ENCODE measurements around the gene TANGO6. TPM values are rescaled to one million over a fixed set of nuclear protein-coding genes. Genes with fewer than 3 reads are reported as not detected.

The TANGO6 gene
- polyA plus RNA-seq, 3 donors: 5.5 to 6.8 (median 5.7) TPM

GRCh38 chr16:68900009-68900408, 56.7 kb downstream of the TANGO6 start:
- DNase-seq (ENCODE audit: extremely low read depth in 1 of 11, low read depth in 9 of 11, low spot score in 4 of 11): no peak

- peak; percentile 38 to 76 (median 61) for DNase-seq (ENCODE audit: extremely low read depth in 1 of 11, low read depth in 9 of 11, low spot score in 4 of 11)
Measured at GRCh38 chr16:68902003-68902968, 59.0 kb downstream of the TANGO6 start.

- DNase-seq (ENCODE audit: extremely low read depth in 1 of 11, low read depth in 9 of 11, low spot score in 4 of 11): no peak
Measured at GRCh38 chr16:68902969-68903345, 59.6 kb downstream of the TANGO6 start.

DNA sequence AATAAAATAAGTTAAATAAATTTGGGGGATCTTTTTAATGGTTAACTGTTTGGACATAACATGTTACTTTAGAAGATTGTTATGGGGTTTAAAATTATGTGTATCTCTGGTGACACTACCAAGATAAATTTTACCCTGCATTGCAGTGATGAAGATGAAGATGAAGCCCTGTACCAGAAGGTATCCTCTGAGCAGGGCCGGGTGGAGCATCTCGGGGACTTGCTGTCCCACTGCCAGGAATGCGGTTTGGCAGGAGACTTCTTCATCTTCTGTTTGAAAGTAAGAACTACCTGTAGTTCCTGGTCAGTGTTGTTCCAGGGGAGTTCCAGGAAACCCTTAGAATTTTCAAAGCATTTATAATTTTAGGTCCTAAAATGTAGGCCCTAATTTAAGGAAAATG, 64.0 kb downstream of the TANGO6 start:
- DNase-seq (ENCODE audit: extremely low read depth in 1 of 11, low read depth in 9 of 11, low spot score in 4 of 11): no peak

GRCh38 chr16:68907781-68908181, 64.5 kb downstream of the TANGO6 start:
- DNase-seq (ENCODE audit: extremely low read depth in 1 of 11, low read depth in 9 of 11, low spot score in 4 of 11): no peak

- no peak for DNase-seq (ENCODE audit: extremely low read depth in 1 of 11, low read depth in 9 of 11, low spot score in 4 of 11)
Measured at GRCh38 chr16:68909099-68909733, 65.9 kb downstream of the TANGO6 start.

GRCh38 chr16:68910051-68910450, 66.7 kb downstream of the TANGO6 start:
- no peak for DNase-seq (ENCODE audit: extremely low read depth in 1 of 11, low read depth in 9 of 11, low spot score in 4 of 11)

DNA sequence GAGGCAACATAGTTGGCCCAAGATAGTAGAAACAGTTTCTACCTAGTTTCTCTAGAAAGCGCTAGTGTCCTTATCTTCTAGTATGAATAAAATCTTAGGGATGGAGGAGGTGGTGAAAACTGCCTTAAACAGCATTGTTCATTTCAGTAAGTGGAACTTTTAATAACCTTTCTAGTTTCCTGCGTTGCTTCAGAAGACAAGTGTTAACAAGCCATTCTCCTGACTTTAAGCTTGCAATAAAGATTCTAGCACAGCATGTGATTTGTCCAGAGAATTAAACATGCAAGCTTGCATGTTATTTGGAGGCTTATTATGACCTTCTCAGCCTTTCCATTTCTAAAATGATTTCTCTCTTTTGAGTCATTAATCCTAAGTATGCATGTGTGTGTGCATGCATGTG, 72.3 kb downstream of the TANGO6 start:
- DNase-seq (ENCODE audit: extremely low read depth in 1 of 11, low read depth in 9 of 11, low spot score in 4 of 11): no peak

DNA sequence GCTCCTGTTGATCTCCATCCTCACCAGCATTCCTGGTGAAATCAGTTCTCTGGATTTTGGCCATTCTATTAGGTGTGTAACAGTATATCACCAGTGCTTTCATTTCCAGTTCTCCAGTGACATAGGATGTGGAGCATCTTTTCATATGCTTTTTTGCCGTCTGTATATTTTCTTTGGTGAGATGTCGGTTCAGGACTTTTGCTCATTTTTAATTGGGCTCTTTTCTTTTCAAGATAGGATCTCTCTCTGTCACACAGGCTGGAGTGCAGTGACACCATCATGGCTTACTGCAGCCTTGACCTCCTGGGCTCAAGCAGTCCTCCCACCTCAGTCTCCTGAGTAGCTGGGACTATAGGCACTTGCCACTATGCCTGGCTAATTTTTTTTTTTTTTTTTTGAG, 74.2 kb downstream of the TANGO6 start:
- no peak for DNase-seq (ENCODE audit: extremely low read depth in 1 of 11, low read depth in 9 of 11, low spot score in 4 of 11)

DNA sequence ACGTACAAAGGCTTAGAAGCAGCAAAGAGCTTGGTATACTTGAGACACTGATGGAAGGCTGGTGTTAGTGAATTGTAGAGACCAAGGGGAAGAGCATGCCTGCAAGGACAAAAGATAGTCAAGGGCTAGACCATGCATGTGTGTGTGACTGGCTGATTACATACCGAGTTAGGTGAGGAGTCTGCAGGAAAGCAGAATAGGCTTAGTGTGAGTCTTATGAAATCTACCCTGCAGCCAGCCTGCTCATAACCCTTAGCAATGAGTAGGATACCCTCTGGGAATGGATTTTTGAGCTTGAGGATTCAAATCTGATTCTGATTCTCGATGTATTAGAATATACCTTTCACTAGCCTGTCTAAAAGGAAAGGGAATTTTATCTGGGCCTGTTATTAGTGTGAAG, 77.0 kb downstream of the TANGO6 start:
- DNase-seq (ENCODE audit: extremely low read depth in 1 of 11, low read depth in 9 of 11, low spot score in 4 of 11): no peak

DNA sequence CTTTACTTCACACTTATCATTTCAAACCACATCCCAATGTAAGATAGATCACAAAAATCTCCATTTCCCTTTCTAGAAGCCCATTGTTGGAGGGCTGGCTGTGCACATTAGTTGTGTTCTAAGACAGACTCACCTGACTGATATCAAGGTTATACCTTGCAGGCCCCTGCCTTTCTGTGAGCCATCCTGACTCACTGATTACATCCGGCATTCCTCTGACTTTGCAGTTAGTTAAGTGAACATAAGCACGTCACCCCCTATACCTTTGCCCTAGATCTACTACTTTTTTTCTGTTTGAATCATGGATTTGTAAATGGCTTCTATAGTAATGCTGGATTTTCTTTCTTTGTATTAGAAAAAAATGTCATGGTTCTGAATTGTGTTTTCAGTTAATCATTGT, 78.3 kb downstream of the TANGO6 start:
- no peak for DNase-seq (ENCODE audit: extremely low read depth in 1 of 11, low read depth in 9 of 11, low spot score in 4 of 11)

GRCh38 chr16:68923116-68923515, 79.8 kb downstream of the TANGO6 start:
- DNase-seq (ENCODE audit: extremely low read depth in 1 of 11, low read depth in 9 of 11, low spot score in 4 of 11): no peak

GRCh38 chr16:68927018-68927417, 83.7 kb downstream of the TANGO6 start:
- DNase-seq (ENCODE audit: extremely low read depth in 1 of 11, low read depth in 9 of 11, low spot score in 4 of 11): no peak

DNA sequence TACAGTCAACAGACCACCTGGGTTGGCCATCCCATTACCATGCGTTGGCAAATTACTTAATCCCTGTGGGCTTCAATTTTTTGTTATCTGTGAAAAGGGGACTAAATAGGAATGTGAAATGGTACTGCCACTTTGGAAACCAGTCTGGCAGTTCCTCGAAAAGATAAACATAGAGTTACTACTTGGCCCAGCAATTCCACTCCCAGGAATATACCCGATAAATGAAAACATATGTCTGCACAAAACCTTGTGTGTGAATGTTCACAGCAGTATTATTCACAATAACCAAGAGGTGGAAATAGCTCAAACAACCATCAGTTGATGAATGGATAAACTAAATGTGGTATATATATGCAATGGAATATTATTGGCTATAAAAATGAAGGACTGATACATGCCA, 87.9 kb downstream of the TANGO6 start:
- DNase-seq (ENCODE audit: extremely low read depth in 1 of 11, low read depth in 9 of 11, low spot score in 4 of 11): no peak

GRCh38 chr16:68934402-68934801, 91.1 kb downstream of the TANGO6 start:
- DNase-seq (ENCODE audit: extremely low read depth in 1 of 11, low read depth in 9 of 11, low spot score in 4 of 11): no peak

GRCh38 chr16:68935008-68935407, 91.7 kb downstream of the TANGO6 start:
- no peak for DNase-seq (ENCODE audit: extremely low read depth in 1 of 11, low read depth in 9 of 11, low spot score in 4 of 11)

DNA sequence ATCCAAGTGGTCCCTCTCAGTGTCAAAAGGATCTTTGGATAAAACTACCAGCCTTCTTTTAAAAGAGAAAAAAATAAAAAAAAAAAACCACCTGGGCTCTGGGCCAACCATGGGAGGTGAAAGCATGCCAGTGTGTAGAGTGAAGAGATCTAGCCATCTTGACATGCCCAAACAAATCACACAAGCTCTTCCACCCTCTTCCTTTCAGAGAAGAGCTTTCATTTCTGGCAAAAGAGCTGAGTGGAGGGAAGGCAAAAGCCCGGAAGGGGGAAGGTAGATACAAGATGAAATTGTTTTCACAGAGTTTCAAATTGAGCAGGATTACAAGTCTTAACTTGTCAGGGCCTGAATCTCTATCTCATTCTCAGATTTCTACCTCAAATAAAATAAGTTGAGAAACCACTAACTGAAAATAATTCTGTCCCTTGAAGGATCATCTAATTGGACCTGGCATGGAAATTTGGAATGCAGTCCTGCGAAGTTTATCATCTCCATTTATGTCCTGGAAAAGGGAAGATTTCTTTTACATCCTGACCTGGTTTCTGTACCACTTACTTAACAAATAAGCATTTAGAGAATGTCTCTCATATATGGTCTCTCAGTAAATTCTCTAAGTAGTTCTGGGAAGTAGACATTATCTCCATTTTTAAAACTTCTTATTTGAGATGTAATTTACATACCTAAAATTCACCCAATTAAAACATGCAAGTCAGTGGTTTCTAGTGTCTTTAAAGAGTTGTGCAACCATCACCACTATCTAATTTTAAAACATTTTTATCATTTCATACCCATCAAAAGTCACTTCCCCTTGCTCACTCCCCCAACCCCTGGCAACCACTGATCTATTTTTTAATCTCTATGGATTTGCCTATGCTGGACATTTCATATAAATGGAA, 93.7 kb downstream of the TANGO6 start:
- no peak for DNase-seq (ENCODE audit: extremely low read depth in 1 of 11, low read depth in 9 of 11, low spot score in 4 of 11)

GRCh38 chr16:68939692-68940320, 96.5 kb downstream of the TANGO6 start:
- no peak for DNase-seq (ENCODE audit: extremely low read depth in 1 of 11, low read depth in 9 of 11, low spot score in 4 of 11)

- peak in 6 of 11 donors; percentile 8 to 39 (median 29) for DNase-seq (ENCODE audit: extremely low read depth in 1 of 11, low read depth in 9 of 11, low spot score in 4 of 11)
Measured at GRCh38 chr16:68940816-68941215, 97.5 kb downstream of the TANGO6 start.

All from renal cortex interstitium (tissue), 11 donors.